ENCODE measurements around the gene CASZ1.

- TF ChIP-seq NFYB (CRISPR knock-in tag; conservative IDR thresholded peaks at IDR 0.05; ENCODE audit: low read depth) (no peak), USF2 (CRISPR knock-in tag; IDR thresholded peaks at IDR 0.05) (no peak), ARID4B (CRISPR knock-in tag; IDR thresholded peaks at IDR 0.05; ENCODE audit: borderline replicate concordance) (no peak), ZNF512 (CRISPR knock-in tag; IDR thresholded peaks at IDR 0.05; ENCODE audit: borderline replicate concordance) (no peak), CTCF (IDR thresholded peaks at IDR 0.05) (no peak), ZNF232 (CRISPR knock-in tag; IDR thresholded peaks at IDR 0.05) (no peak), KAT7 (CRISPR knock-in tag; IDR thresholded peaks at IDR 0.05; ENCODE audit: borderline replicate concordance) (no peak), FOXP1 (CRISPR knock-in tag; IDR thresholded peaks at IDR 0.05; ENCODE audit: borderline replicate concordance) (no peak), IRF1 (CRISPR knock-in tag; IDR thresholded peaks at IDR 0.05) (no peak)
Measured at GRCh38 chr1:10739589-10739988, 56.9 kb downstream of the CASZ1 start.

Data from WTC11 (cell line).